Loucy (cell line): ENCODE measurements around the gene CNTF.

Experiments used
- H2AFZ ChIP-seq: fragments of 200-600 bp; sonication (generic); 2 replicates; pipeline ENCODE4 v1.6.0; 2016; ENCODE audit warnings: antibody characterized with exemption, mild to moderate bottlenecking, low read length, moderate library complexity
- H3F3A ChIP-seq: fragments of 200-600 bp; 2 replicates; pipeline ENCODE4 v1.6.0; 2016; ENCODE audit warnings: antibody characterized with exemption, low read depth, mild to moderate bottlenecking
- H3K27me3 ChIP-seq: fragments of 200-600 bp; sonication (generic); 2 replicates; pipeline ENCODE4 v1.6.1; 2014; ENCODE audit warnings: low read length, mild to moderate bottlenecking; ENCODE audit not compliant: insufficient read depth, poor library complexity, severe bottlenecking
- H3K36me3 ChIP-seq: fragments of 200-600 bp; sonication (generic); 2 replicates; pipeline ENCODE4 v1.6.1; 2016; ENCODE audit warnings: low read length; ENCODE audit not compliant: insufficient read depth
- H3K4me1 ChIP-seq: fragments of 200-600 bp; sonication (generic); 2 replicates; pipeline ENCODE4 v1.5.1; 2014; ENCODE audit warnings: low read length, mild to moderate bottlenecking; ENCODE audit not compliant: insufficient read depth, poor library complexity, severe bottlenecking
- H3K4me2 ChIP-seq: fragments of 200-600 bp; sonication (generic); 2 replicates; pipeline ENCODE4 v1.6.0; 2014; ENCODE audit warnings: antibody characterized with exemption, low read length, low read depth, mild to moderate bottlenecking; ENCODE audit not compliant: poor library complexity, severe bottlenecking
- H3K4me3 ChIP-seq: fragments of 200-600 bp; sonication (generic); 2 replicates; pipeline ENCODE4 v1.5.1; 2014; ENCODE audit warnings: low read length, mild to moderate bottlenecking, mixed read lengths; ENCODE audit not compliant: poor library complexity, severe bottlenecking
- H3K79me2 ChIP-seq: fragments of 200-600 bp; sonication (generic); 2 replicates; pipeline ENCODE4 v1.6.1; 2014; ENCODE audit warnings: low read length; ENCODE audit not compliant: insufficient read depth
- H3K9ac ChIP-seq: fragments of 200-600 bp; sonication (generic); 2 replicates; pipeline ENCODE4 v1.6.0; 2014; ENCODE audit warnings: mild to moderate bottlenecking, low read depth, low read length, moderate library complexity; ENCODE audit not compliant: poor library complexity, severe bottlenecking
- H3K9me2 ChIP-seq: fragments of 200-600 bp; sonication (generic); replicated peaks from 2 replicates; pipeline ENCODE4 v1.6.1; 2016; ENCODE audit warnings: low read depth, low read length, mixed read lengths
- H3K9me3 ChIP-seq: fragments of 200-600 bp; sonication (generic); 2 replicates; pipeline ENCODE4 v1.6.1; 2014; ENCODE audit warnings: mild to moderate bottlenecking, antibody characterized with exemption, low read length, low read depth; ENCODE audit not compliant: insufficient read depth
- H4K20me1 ChIP-seq: fragments of 200-600 bp; sonication (generic); 2 replicates; pipeline ENCODE4 v1.6.0; 2014; ENCODE audit warnings: antibody characterized with exemption, low read length, mild to moderate bottlenecking; ENCODE audit not compliant: insufficient read depth, poor library complexity, severe bottlenecking
- EZH2phosphoT487 ChIP-seq: fragments of 200-600 bp; IDR thresholded peaks from 2 replicates; pipeline ENCODE4 v1.6.1; 2018; ENCODE audit warnings: antibody characterized with exemption, mild to moderate bottlenecking, moderate library complexity, borderline replicate concordance
- TF ChIP-seq, protein P1 (sequence below): fragments of 200-600 bp; sonication (generic); conservative IDR thresholded peaks from 2 replicates; pipeline ENCODE4 v1.5.1; 2014; ENCODE audit warnings: mild to moderate bottlenecking, antibody characterized with exemption, low read length

CNTF gene

DNA sequence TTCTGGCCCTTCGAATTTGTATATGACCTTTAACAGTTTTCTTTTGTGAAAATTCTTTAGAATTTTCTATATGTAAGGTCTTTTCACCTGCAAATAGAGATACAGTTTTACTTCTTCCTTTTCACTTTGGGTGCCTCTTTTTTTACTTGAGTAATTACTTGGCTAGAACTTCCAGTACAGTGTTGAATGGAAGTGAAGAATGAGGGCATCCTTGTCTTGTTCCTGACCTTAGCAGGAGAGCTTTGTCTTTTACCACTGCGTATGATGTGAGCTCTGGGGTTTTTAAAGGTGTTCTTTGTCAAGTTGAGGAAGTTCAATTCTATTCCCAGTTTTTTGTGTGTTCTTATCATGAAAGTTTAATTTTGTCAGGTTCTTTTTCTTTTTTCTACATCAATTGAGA, 22.0 kb upstream of the CNTF start:
- Histone ChIP-seq H3K4me1 (peaks cover 28% of the 10 kb centered on the region), H3K27me3 (no peaks in the 10 kb centered on the region), H3F3A (no peaks in the 10 kb centered on the region), H4K20me1 (peaks cover 95% of the 10 kb centered on the region), H3K36me3 (peaks cover 7% of the 10 kb centered on the region; the same call in 1 of the 2 replicates), H3K9me3 (no peaks in the 10 kb centered on the region), H3K9ac (no peak overlapping the region), H3K4me2 (peak overlapping the region; percentile 12), H3K4me3 (no peak overlapping the region), H2AFZ (no peak overlapping the region), H3K9me2 (no peaks in the 10 kb centered on the region), H3K79me2 (peaks cover 99% of the 10 kb centered on the region)
- TF ChIP-seq EZH2phosphoT487: no peak
- TF ChIP-seq, protein P1, sequence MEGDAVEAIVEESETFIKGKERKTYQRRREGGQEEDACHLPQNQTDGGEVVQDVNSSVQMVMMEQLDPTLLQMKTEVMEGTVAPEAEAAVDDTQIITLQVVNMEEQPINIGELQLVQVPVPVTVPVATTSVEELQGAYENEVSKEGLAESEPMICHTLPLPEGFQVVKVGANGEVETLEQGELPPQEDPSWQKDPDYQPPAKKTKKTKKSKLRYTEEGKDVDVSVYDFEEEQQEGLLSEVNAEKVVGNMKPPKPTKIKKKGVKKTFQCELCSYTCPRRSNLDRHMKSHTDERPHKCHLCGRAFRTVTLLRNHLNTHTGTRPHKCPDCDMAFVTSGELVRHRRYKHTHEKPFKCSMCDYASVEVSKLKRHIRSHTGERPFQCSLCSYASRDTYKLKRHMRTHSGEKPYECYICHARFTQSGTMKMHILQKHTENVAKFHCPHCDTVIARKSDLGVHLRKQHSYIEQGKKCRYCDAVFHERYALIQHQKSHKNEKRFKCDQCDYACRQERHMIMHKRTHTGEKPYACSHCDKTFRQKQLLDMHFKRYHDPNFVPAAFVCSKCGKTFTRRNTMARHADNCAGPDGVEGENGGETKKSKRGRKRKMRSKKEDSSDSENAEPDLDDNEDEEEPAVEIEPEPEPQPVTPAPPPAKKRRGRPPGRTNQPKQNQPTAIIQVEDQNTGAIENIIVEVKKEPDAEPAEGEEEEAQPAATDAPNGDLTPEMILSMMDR: no peak

DNA sequence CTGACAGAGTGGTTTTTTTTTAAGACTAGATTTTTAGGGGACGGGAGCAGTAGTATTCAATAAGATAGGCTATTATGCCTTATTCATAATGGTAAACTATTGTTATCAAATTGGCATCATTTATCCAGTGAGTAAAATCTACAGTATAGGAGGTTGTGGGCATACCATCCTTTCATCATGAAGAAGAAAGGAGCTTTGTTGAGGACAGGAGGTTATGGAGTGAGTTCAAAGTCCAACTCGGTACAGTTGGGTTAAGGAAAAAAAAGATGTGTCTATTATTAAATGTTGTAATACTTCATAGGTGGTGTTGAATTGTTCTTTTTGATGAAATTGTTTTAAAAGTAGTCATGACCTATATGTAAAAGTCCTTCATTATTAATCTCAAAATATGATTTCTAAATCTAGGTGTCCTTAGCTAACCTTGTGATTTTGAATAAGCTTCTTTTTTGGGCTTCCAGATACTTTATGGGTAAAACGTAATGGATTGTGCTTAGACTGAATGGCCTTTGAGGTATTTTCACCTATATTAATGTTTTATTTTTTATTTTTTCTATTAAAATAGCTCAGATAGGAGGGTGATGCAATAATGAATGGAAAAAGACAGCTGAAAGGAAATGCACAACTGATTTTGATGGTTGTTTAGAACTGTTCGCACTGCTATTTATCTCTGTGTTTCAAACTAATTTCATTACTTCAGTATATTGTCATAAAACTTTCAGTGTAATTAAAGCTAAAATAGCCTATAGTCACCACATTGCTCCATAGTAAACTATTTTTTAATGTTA, 15.3 kb upstream of the CNTF start:
- peaks cover 87% of the 10 kb centered on the region for H3K79me2 ChIP-seq
- peaks cover 76% of the 10 kb centered on the region for H4K20me1 ChIP-seq
- no peak overlapping the region for H3K4me2 ChIP-seq
- no peak for TF ChIP-seq EZH2phosphoT487
- TF ChIP-seq, protein P1: no peak
- H3K4me3 ChIP-seq: no peak overlapping the region
- H3K27me3 ChIP-seq: no peaks in the 10 kb centered on the region
- no peak overlapping the region for H2AFZ ChIP-seq
- no peaks in the 10 kb centered on the region for H3K9me2 ChIP-seq
- H3F3A ChIP-seq: no peaks in the 10 kb centered on the region
- H3K36me3 ChIP-seq: peaks cover 25% of the 10 kb centered on the region
- H3K4me1 ChIP-seq: peaks cover 8% of the 10 kb centered on the region
- H3K9me3 ChIP-seq: no peaks in the 10 kb centered on the region
- H3K9ac ChIP-seq: no peak overlapping the region

DNA sequence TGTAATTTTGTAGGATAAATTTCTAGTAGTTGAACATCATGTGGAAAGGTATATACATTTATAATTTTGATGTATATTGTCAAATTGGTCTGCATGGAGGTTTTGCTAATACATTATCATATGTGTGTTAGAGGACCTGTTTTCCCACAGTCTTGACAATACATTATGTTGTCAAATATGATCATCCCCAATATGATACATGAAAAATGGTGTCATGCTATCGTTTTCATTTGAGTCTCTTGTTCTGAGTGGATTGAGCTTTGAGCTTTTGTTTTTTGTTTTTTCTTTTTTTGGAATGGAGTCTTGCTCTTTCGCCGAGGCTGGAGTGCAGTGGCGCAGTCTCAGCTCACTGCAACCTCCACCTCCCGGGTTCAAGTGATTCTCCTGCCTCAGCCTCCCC, 14.1 kb upstream of the CNTF start:
- Histone ChIP-seq H4K20me1 (peaks cover 63% of the 10 kb centered on the region), H3K9me3 (no peaks in the 10 kb centered on the region), H3K36me3 (peaks cover 38% of the 10 kb centered on the region), H3K79me2 (peaks cover 75% of the 10 kb centered on the region), H3K27me3 (no peaks in the 10 kb centered on the region), H3K4me2 (no peak overlapping the region), H3K9me2 (no peaks in the 10 kb centered on the region), H3K9ac (no peak overlapping the region), H3K4me1 (peaks cover 8% of the 10 kb centered on the region), H3F3A (no peaks in the 10 kb centered on the region), H2AFZ (no peak overlapping the region), H3K4me3 (no peak overlapping the region)
- TF ChIP-seq, protein P1: no peak
- TF ChIP-seq EZH2phosphoT487: no peak
